Karpas-422 (cell line): ENCODE results near the gene RAC2. TPM values are rescaled to one million over a fixed set of nuclear protein-coding genes. Genes with fewer than 3 reads are reported as not detected.
A peak's percentile ranks its signal among the peaks of the same experiment; 100 is the strongest.

Experiments
- DNase-seq: peaks from one replicate; pipeline ENCODE4 v3.0.0-alpha.2; 2015
- H2AFZ ChIP-seq: fragments of 200-600 bp; sonication (generic); 2 replicates; pipeline ENCODE4 v1.6.1; 2014; ENCODE audit warnings: antibody characterized with exemption, low read length, mixed read lengths
- H3K27ac ChIP-seq: fragments of 200-600 bp; sonication (generic); 2 replicates; pipeline ENCODE4 v1.5.1; 2014; ENCODE audit warnings: mild to moderate bottlenecking, low read length, moderate library complexity
- H3K27me3 ChIP-seq: fragments of 200-600 bp; sonication (generic); 2 replicates; pipeline ENCODE4 v1.6.1; 2014; ENCODE audit warnings: low read length, mixed read lengths
- H3K36me3 ChIP-seq: fragments of 200-600 bp; sonication (generic); 2 replicates; pipeline ENCODE4 v1.6.1; 2014; ENCODE audit warnings: low read length, mixed read lengths; ENCODE audit not compliant: insufficient read depth
- H3K4me1 ChIP-seq: fragments of 200-600 bp; sonication (generic); 2 replicates; pipeline ENCODE4 v1.6.1; 2014; ENCODE audit warnings: mild to moderate bottlenecking, low read length, mixed read lengths
- H3K4me2 ChIP-seq: fragments of 200-600 bp; sonication (generic); 2 replicates; pipeline ENCODE4 v1.6.1; 2014; ENCODE audit warnings: low read length, low read depth, mild to moderate bottlenecking; ENCODE audit not compliant: poor library complexity, severe bottlenecking
- H3K4me3 ChIP-seq: fragments of 200-600 bp; sonication (generic); 2 replicates; pipeline ENCODE4 v1.5.1; 2014; ENCODE audit warnings: mild to moderate bottlenecking, antibody characterized with exemption, low read length, mixed read lengths
- H3K79me2 ChIP-seq: fragments of 200-600 bp; sonication (generic); 2 replicates; pipeline ENCODE4 v1.6.1; 2014; ENCODE audit warnings: mild to moderate bottlenecking, low read length, mixed read lengths
- H3K9ac ChIP-seq: fragments of 200-600 bp; sonication (generic); 2 replicates; pipeline ENCODE4 v1.6.0; 2014; ENCODE audit warnings: low read length
- H3K9me2 ChIP-seq: fragments of 200-600 bp; sonication (generic), shearing (Covaris generic); replicated peaks from 2 replicates; pipeline ENCODE4 v1.6.0; 2014; ENCODE audit warnings: mild to moderate bottlenecking, low read length, moderate library complexity; ENCODE audit not compliant: insufficient read depth
- H3K9me3 ChIP-seq: fragments of 300-700, 200-600 bp; sonication (generic); 2 replicates; pipeline ENCODE4 v1.6.1; 2014; ENCODE audit warnings: low read length, mixed read lengths
- H4K20me1 ChIP-seq: fragments of 200-600 bp; sonication (generic); 2 replicates; pipeline ENCODE4 v1.6.1; 2014; ENCODE audit warnings: mild to moderate bottlenecking, antibody characterized with exemption, low read length, low read depth; ENCODE audit not compliant: insufficient read depth
- total RNA-seq: library from RNA; depleted of rRNA; stranded (reverse); fragments of >200 nt; shearing (Covaris generic); gene quantifications from 2 replicates; pipeline ENCODE4 v1.2.3, GENCODE V29; 2014; ENCODE audit warnings: low replicate concordance

Gene RAC2
- total RNA-seq, 1 experiment from 2014 or later: 294 TPM

- peaks cover 86% of the 10 kb centered on the region for H3K4me1 ChIP-seq
- peak; percentile 57 for DNase-seq
- H3K9ac ChIP-seq: peak overlapping the region; percentile 63
- peak overlapping the region; percentile 59 for H3K4me2 ChIP-seq
- peaks cover 35% of the 10 kb centered on the region for H3K36me3 ChIP-seq
- no peak overlapping the region for H2AFZ ChIP-seq
- peak overlapping the region; percentile 97 for H3K27ac ChIP-seq
- H4K20me1 ChIP-seq: peaks cover 52% of the 10 kb centered on the region
- no peaks in the 10 kb centered on the region for H3K9me3 ChIP-seq
- no peaks in the 10 kb centered on the region for H3K79me2 ChIP-seq
- H3K4me3 ChIP-seq: peak overlapping the region; percentile 7; the same call in 1 of the 2 replicates
- no peaks in the 10 kb centered on the region for H3K9me2 ChIP-seq
- no peaks in the 10 kb centered on the region for H3K27me3 ChIP-seq
Measured at GRCh38 chr22:37232140-37232998, 11.7 kb downstream of the RAC2 start.

GRCh38 chr22:37231406-37232139, 12.5 kb downstream of the RAC2 start:
- Histone ChIP-seq H3K36me3 (peaks cover 33% of the 10 kb centered on the region), H3K27ac (peak overlapping the region; percentile 97), H3K9me2 (no peaks in the 10 kb centered on the region), H3K4me3 (no peak overlapping the region), H3K4me1 (peaks cover 79% of the 10 kb centered on the region), H3K4me2 (peak overlapping the region; percentile 59), H3K79me2 (no peaks in the 10 kb centered on the region), H4K20me1 (peaks cover 50% of the 10 kb centered on the region), H2AFZ (no peak overlapping the region), H3K9ac (peak overlapping the region; percentile 63), H3K27me3 (no peaks in the 10 kb centered on the region), H3K9me3 (no peaks in the 10 kb centered on the region)
- DNase-seq: no peak

GRCh38 chr22:37230673-37231405, 13.2 kb downstream of the RAC2 start:
- peak overlapping the region; percentile 59 for H3K4me2 ChIP-seq
- peaks cover 52% of the 10 kb centered on the region for H4K20me1 ChIP-seq

GRCh38 chr22:37229805-37230672, 14.0 kb downstream of the RAC2 start:
- H3K27ac ChIP-seq: peak overlapping the region; percentile 97
- H3K79me2 ChIP-seq: no peaks in the 10 kb centered on the region
- peaks cover 64% of the 10 kb centered on the region for H3K4me1 ChIP-seq
- no peaks in the 10 kb centered on the region for H3K27me3 ChIP-seq
- H3K9me3 ChIP-seq: no peaks in the 10 kb centered on the region
- H3K4me3 ChIP-seq: peak overlapping the region; percentile 39
- DNase-seq: peak; percentile 92
- H3K4me2 ChIP-seq: peak overlapping the region; percentile 60
- H3K36me3 ChIP-seq: peaks cover 44% of the 10 kb centered on the region
- peaks cover 54% of the 10 kb centered on the region for H4K20me1 ChIP-seq
- peak overlapping the region; percentile 70 for H3K9ac ChIP-seq
- H2AFZ ChIP-seq: no peak overlapping the region
- H3K9me2 ChIP-seq: no peaks in the 10 kb centered on the region

More at GRCh38 chr22:37230673-37231405, 13.2 kb downstream of the RAC2 start:
- Histone ChIP-seq H3K4me3 (peak overlapping the region; percentile 17; the same call in 1 of the 2 replicates), H3K9me3 (no peaks in the 10 kb centered on the region), H3K27me3 (no peaks in the 10 kb centered on the region), H3K4me1 (peaks cover 72% of the 10 kb centered on the region), H3K9ac (peak overlapping the region; percentile 63), H3K9me2 (no peaks in the 10 kb centered on the region), H3K79me2 (no peaks in the 10 kb centered on the region), H3K36me3 (peaks cover 37% of the 10 kb centered on the region), H2AFZ (no peak overlapping the region), H3K27ac (peak overlapping the region; percentile 97)
- DNase-seq: peak; percentile 57

GRCh38 chr22:37229012-37229804, 14.9 kb downstream of the RAC2 start:
- peaks cover 56% of the 10 kb centered on the region for H3K4me1 ChIP-seq
- no peaks in the 10 kb centered on the region for H3K79me2 ChIP-seq
- peak overlapping the region; percentile 97 for H3K27ac ChIP-seq
- no peaks in the 10 kb centered on the region for H3K9me2 ChIP-seq
- no peaks in the 10 kb centered on the region for H3K27me3 ChIP-seq
- H4K20me1 ChIP-seq: peaks cover 51% of the 10 kb centered on the region
- peak overlapping the region; percentile 60 for H3K4me2 ChIP-seq
- peak overlapping the region; percentile 39; the same call in 1 of the 2 replicates for H3K4me3 ChIP-seq
- no peak overlapping the region for H2AFZ ChIP-seq
- H3K9me3 ChIP-seq: no peaks in the 10 kb centered on the region
- H3K36me3 ChIP-seq: peaks cover 47% of the 10 kb centered on the region
- DNase-seq: no peak
- peak overlapping the region; percentile 70 for H3K9ac ChIP-seq

GRCh38 chr22:37228106-37229011, 15.7 kb downstream of the RAC2 start:
- H3K79me2 ChIP-seq: no peaks in the 10 kb centered on the region
- no peak overlapping the region for H3K4me3 ChIP-seq
- H3K9me3 ChIP-seq: no peaks in the 10 kb centered on the region
- H3K27ac ChIP-seq: peak overlapping the region; percentile 97; the same call in 1 of the 2 replicates
- no peak for DNase-seq
- peaks cover 47% of the 10 kb centered on the region for H3K4me1 ChIP-seq
- no peak overlapping the region for H3K4me2 ChIP-seq
- H3K9me2 ChIP-seq: no peaks in the 10 kb centered on the region
- no peak overlapping the region for H3K9ac ChIP-seq
- no peak overlapping the region for H2AFZ ChIP-seq
- H3K27me3 ChIP-seq: no peaks in the 10 kb centered on the region
- H4K20me1 ChIP-seq: peaks cover 44% of the 10 kb centered on the region
- peaks cover 47% of the 10 kb centered on the region for H3K36me3 ChIP-seq
